Panc1 (cell line): ENCODE data around the gene USB1. TPM values are rescaled to one million over a fixed set of nuclear protein-coding genes. Genes with fewer than 3 reads are reported as not detected.

Source experiments
- ATAC-seq: fragments of 200-7000 bp; cut with Tn5 transposase; 2 replicates; pipeline ENCODE4 v1.9.1; 2020; ENCODE audit warnings: mild to moderate bottlenecking, moderate library complexity
- BruUV-seq: library from RNA; stranded (reverse); fragments of 400-500 nt; replicated peaks from 2 replicates; lab custom pipeline; 2021; lab: Mats Ljungman, UMichigan
- CTCF ChIA-PET: fragments of 300-600 bp; sonication (Branson Sonifier 250); formaldehyde crosslinking; loops from one replicate; lab custom pipeline; 2022; ENCODE audit warnings: antibody characterized with exemption; lab: Charles Lee
- POLR2A ChIA-PET: fragments of 300-600 bp; sonication (Branson Sonifier 250); formaldehyde crosslinking; loops from one replicate; lab custom pipeline; 2022; ENCODE audit warnings: antibody characterized with exemption; lab: Charles Lee
- DNase-seq: peaks from one replicate; pipeline ENCODE4 v3.0.0-alpha.2; 2010; ENCODE audit warnings: low read depth, low spot score
- H3K27ac ChIP-seq: 2 replicates; pipeline ENCODE4 v1.5.1; 2011; ENCODE audit warnings: mild to moderate bottlenecking, low read length, inconsistent platforms
- H3K27me3 ChIP-seq: fragments of 200-500 bp; sonication (Bioruptor generic); 2 replicates; pipeline ENCODE4 v1.6.0; 2014; ENCODE audit warnings: low read length, inconsistent platforms; ENCODE audit not compliant: control insufficient read depth, insufficient read depth
- H3K36me3 ChIP-seq: fragments of 200-500 bp; sonication (Bioruptor generic); 2 replicates; pipeline ENCODE4 v1.5.1; 2014; ENCODE audit warnings: inconsistent platforms, mild to moderate bottlenecking, low read length, moderate library complexity; ENCODE audit not compliant: control insufficient read depth, insufficient read depth
- H3K4me1 ChIP-seq: 2 replicates; pipeline ENCODE4 v1.5.1; 2011; ENCODE audit warnings: inconsistent platforms, mild to moderate bottlenecking, low read length, moderate library complexity; ENCODE audit not compliant: control insufficient read depth, insufficient read depth
- H3K4me3 ChIP-seq, 2 experiments: 2 replicates each; pipeline ENCODE4 v1.5.1; 2011 to 2012; ENCODE audit warnings: low read depth in 2 of 2, low read length in 2 of 2, mild to moderate bottlenecking in 2 of 2, inconsistent platforms in 1 of 2, moderate library complexity in 1 of 2
- H3K9me3 ChIP-seq: fragments of 200-500 bp; sonication (Bioruptor generic); 2 replicates; pipeline ENCODE4 v1.5.1; 2014; ENCODE audit warnings: low read depth, mild to moderate bottlenecking, inconsistent platforms, low read length, moderate library complexity; ENCODE audit not compliant: control insufficient read depth, insufficient read depth
- CTCF ChIP-seq: fragments of 450-650 bp; IDR thresholded peaks from 2 replicates; pipeline ENCODE4 v1.5.1; 2017; ENCODE audit warnings: mild to moderate bottlenecking
- POLR2AphosphoS5 ChIP-seq: IDR thresholded peaks from 2 replicates; pipeline ENCODE4 v1.6.1; 2012; ENCODE audit warnings: mild to moderate bottlenecking, low read depth, low read length, moderate library complexity
- SIN3A ChIP-seq: IDR thresholded peaks from 2 replicates; pipeline ENCODE4 v1.6.1; 2012; ENCODE audit warnings: low read depth, mild to moderate bottlenecking, low read length, moderate library complexity, borderline replicate concordance; ENCODE audit not compliant: insufficient read depth
- TCF7L2 ChIP-seq: IDR thresholded peaks from 2 replicates; pipeline ENCODE4 v1.6.1; 2011; ENCODE audit warnings: mild to moderate bottlenecking, low read depth, low read length, inconsistent platforms
- in situ Hi-C: cut with HindIII; loops from 2 replicates; pipeline ENCODE4 v1.10.0; 2016; ENCODE audit warnings: low sequenced_read_pairs, low pct_unique_long_range_greater_than_20kb
- intact Hi-C: fragments of 100-400 bp; cut with micrococcal nuclease; formaldehyde crosslinking; loops from one replicate; pipeline ENCODE4 v1.10.0; 2022; ENCODE audit not compliant: unreplicated experiment
- total RNA-seq: library from RNA; stranded (reverse); gene quantifications from one replicate; pipeline ENCODE4 v1.2.1, GENCODE V29; 2021; ENCODE audit not compliant: unreplicated experiment
- TF ChIP-seq, protein P1 (sequence below), 2 experiments: IDR thresholded peaks; 2 replicates each; pipeline ENCODE4 v1.6.1; 2011 to 2012; ENCODE audit warnings: low read depth in 2 of 2, control low read depth in 1 of 2, low read length in 1 of 2, mild to moderate bottlenecking in 1 of 2, moderate library complexity in 1 of 2; ENCODE audit not compliant: insufficient read depth in 1 of 2

USB1 gene
- total RNA-seq, 1 experiment from 2014 or later: 58.2 TPM

DNA sequence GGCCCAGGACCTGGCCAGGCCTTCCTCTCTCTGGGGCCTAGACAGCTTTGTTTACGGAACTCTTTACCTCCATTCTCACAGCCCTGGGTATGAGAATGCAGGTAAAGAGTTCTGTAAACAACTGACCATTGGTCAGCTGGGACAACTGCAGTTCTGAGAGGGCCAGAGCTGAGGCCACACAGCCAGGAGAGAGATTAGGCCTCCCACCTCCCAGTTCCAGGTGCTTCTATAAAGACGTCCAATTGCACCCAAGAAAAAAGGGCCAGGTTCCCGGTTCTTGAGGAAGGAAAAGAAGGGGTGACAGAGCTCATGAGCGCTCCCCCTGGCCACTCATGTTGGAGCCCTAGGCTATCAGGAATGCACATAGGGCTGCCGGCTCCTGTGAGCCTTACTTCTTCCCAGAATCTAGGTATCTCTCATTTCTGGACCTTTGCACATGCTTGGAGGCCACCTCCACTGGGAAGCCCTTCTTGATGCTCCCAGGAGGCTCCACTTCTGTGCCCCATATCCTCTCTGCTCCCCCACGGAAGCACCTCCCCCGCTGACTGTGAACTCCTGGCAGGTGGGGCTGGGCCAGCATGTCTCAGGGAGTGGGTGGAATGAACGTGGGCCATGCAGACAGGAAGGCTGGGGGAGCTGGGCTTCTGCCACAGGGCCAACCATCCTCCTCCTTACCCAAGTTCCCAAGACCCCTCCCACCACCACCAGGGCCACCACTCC lies 43.4 kb upstream of the USB1 start:
- ATAC-seq: no peak
- POLR2A ChIA-PET: no interaction called here

DNA sequence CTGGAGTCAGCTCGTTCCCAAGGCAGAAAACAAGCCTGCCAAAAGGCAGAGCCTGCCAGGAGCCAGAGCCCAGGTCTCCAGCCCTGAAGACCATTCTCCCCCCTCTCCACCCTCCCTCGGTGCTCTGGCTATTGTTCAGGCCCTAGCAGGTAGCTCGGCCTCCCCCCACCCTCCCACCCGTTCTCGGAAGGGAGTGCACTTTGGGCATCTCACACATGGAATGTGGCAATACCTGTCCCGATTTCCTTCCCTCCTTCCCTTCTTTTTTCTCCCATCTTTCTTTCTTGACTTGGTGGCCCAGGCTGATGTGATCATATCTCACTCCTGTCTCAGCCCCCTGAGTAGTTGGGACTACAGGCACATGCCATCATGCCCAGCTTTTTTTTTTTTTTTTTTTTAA lies 42.7 kb upstream of the USB1 start:
- H3K4me1 ChIP-seq: no peaks in the 10 kb centered on the region
- DNase-seq (no peak), ATAC-seq (no peak)
- no peaks in the 10 kb centered on the region for H3K9me3 ChIP-seq
- in situ Hi-C loops: no loop called here
- POLR2A ChIA-PET: no interaction called here
- no peak overlapping the region for H3K4me3 ChIP-seq
- H3K36me3 ChIP-seq: no peaks in the 10 kb centered on the region
- BruUV-seq: no TSS peak
- CTCF ChIA-PET: no interaction called here
- no peaks in the 10 kb centered on the region for H3K27me3 ChIP-seq
- H3K27ac ChIP-seq: no peak overlapping the region
- intact Hi-C loops: no loop called here
- TF ChIP-seq POLR2AphosphoS5 (no peak), SIN3A (no peak), TCF7L2 (no peak), CTCF (no peak)
- TF ChIP-seq, protein P1, sequence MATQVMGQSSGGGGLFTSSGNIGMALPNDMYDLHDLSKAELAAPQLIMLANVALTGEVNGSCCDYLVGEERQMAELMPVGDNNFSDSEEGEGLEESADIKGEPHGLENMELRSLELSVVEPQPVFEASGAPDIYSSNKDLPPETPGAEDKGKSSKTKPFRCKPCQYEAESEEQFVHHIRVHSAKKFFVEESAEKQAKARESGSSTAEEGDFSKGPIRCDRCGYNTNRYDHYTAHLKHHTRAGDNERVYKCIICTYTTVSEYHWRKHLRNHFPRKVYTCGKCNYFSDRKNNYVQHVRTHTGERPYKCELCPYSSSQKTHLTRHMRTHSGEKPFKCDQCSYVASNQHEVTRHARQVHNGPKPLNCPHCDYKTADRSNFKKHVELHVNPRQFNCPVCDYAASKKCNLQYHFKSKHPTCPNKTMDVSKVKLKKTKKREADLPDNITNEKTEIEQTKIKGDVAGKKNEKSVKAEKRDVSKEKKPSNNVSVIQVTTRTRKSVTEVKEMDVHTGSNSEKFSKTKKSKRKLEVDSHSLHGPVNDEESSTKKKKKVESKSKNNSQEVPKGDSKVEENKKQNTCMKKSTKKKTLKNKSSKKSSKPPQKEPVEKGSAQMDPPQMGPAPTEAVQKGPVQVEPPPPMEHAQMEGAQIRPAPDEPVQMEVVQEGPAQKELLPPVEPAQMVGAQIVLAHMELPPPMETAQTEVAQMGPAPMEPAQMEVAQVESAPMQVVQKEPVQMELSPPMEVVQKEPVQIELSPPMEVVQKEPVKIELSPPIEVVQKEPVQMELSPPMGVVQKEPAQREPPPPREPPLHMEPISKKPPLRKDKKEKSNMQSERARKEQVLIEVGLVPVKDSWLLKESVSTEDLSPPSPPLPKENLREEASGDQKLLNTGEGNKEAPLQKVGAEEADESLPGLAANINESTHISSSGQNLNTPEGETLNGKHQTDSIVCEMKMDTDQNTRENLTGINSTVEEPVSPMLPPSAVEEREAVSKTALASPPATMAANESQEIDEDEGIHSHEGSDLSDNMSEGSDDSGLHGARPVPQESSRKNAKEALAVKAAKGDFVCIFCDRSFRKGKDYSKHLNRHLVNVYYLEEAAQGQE (IDR thresholded peaks at IDR 0.05; ENCODE audit: insufficient read depth in 1 of 2, low read depth in 2 of 2, low read length in 1 of 2): no peak

More for the DNA sequence above, 43.4 kb upstream of the USB1 start:
- in situ Hi-C loops: no loop called here
- CTCF ChIA-PET: interaction anchor here (0.7 kb wide), 1 partner anchor 60 kb away, joined by 3 read pairs; no protein-coding TSS in a partner anchor
- no peak for TF ChIP-seq TCF7L2
- TF ChIP-seq SIN3A: no peak
- TF ChIP-seq, protein P1 (IDR thresholded peaks at IDR 0.05; ENCODE audit: insufficient read depth in 1 of 2, low read depth in 2 of 2, low read length in 1 of 2): no peak
- no peak for TF ChIP-seq POLR2AphosphoS5
- no peak for TF ChIP-seq CTCF
- H3K27me3 ChIP-seq: no peaks in the 10 kb centered on the region
- intact Hi-C loops: no loop called here
- no peaks in the 10 kb centered on the region for H3K4me1 ChIP-seq
- DNase-seq: no peak
- no peaks in the 10 kb centered on the region for H3K9me3 ChIP-seq
- no peaks in the 10 kb centered on the region for H3K36me3 ChIP-seq
- H3K27ac ChIP-seq: no peak overlapping the region
- H3K4me3 ChIP-seq: no peak overlapping the region
- BruUV-seq: no TSS peak
